ENCODE results near the gene MAPKBP1. TPM values are rescaled to one million over a fixed set of nuclear protein-coding genes. Genes with fewer than 3 reads are reported as not detected.

MAPKBP1 gene
- total and polyA plus RNA-seq, 2 of the 4 experiments (the other 2 are of a cell fraction): 12.5 to 15.3 TPM

- TF ChIP-seq CTCF (conservative IDR thresholded peaks at IDR 0.05; ENCODE audit: low read depth, low read length): peak; percentile 97
- no peak for TF ChIP-seq USF2 (IDR thresholded peaks at IDR 0.05; ENCODE audit: low read depth, low read length)
- no peak for TF ChIP-seq RFX5 (IDR thresholded peaks at IDR 0.05; ENCODE audit: low read depth, low read length)
- no peak for TF ChIP-seq FOS (IDR thresholded peaks at IDR 0.05; ENCODE audit: low read depth, low read length)
- no peak for TF ChIP-seq CEBPB (IDR thresholded peaks at IDR 0.05; ENCODE audit: low read depth, low read length)
- no peak for TF ChIP-seq NFE2L2 (IDR thresholded peaks at IDR 0.05; ENCODE audit: low read depth, low read length)
- TF ChIP-seq CHD1 (IDR thresholded peaks at IDR 0.05; ENCODE audit: low read depth, low read length): no peak
These were observed 37.3 kb downstream of the MAPKBP1 start (continued) for GRCh38 chr15:41811432-41812195.
